DND-41 (cell line): ENCODE data around the gene ADAMTS1.

Source experiments
- ATAC-seq: fragments of 200-7000 bp; cut with Tn5 transposase; 3 replicates; pipeline ENCODE4 v1.9.1; 2021; ENCODE audit warnings: low read depth; ENCODE audit not compliant: insufficient read depth
- DNase-seq: peaks from one replicate; pipeline ENCODE4 v3.0.0-alpha.2; 2020
- H2AFZ ChIP-seq: 2 replicates; pipeline ENCODE4 v1.6.0; 2012; ENCODE audit warnings: low read depth, low read length
- H3K27ac ChIP-seq: 2 replicates; pipeline ENCODE4 v1.5.1; 2012; ENCODE audit warnings: low read length, inconsistent platforms
- H3K27me3 ChIP-seq: fragments of 200-600 bp; sonication (generic); 2 replicates; pipeline ENCODE4 v1.6.0; 2012; ENCODE audit warnings: low read length, mild to moderate bottlenecking, inconsistent platforms; ENCODE audit not compliant: insufficient read depth, poor library complexity
- H3K36me3 ChIP-seq: 2 replicates; pipeline ENCODE4 v1.5.1; 2012; ENCODE audit warnings: low read length, inconsistent platforms; ENCODE audit not compliant: insufficient read depth
- H3K4me1 ChIP-seq: 2 replicates; pipeline ENCODE4 v1.5.1; 2012; ENCODE audit warnings: mild to moderate bottlenecking, low read length; ENCODE audit not compliant: insufficient read depth
- H3K4me2 ChIP-seq: 2 replicates; pipeline ENCODE4 v1.6.0; 2012; ENCODE audit warnings: mild to moderate bottlenecking, moderate library complexity, low read length, inconsistent platforms; ENCODE audit not compliant: insufficient read depth
- H3K4me3 ChIP-seq, 2 experiments: fragments of 200-600 bp in 1 of 2; shearing (Covaris generic) in 1 of 2; 2 replicates each; pipeline ENCODE4 v1.5.1; 2012 to 2016; ENCODE audit warnings: inconsistent platforms in 2 of 2, low read length in 2 of 2, mild to moderate bottlenecking in 2 of 2, low read depth in 1 of 2, moderate library complexity in 1 of 2
- H3K79me2 ChIP-seq: 2 replicates; pipeline ENCODE4 v1.6.0; 2012; ENCODE audit warnings: low read length, inconsistent platforms; ENCODE audit not compliant: insufficient read depth
- H3K9ac ChIP-seq: 2 replicates; pipeline ENCODE4 v1.6.0; 2012; ENCODE audit warnings: low read depth, mild to moderate bottlenecking, inconsistent platforms, low read length, moderate library complexity
- H3K9me3 ChIP-seq: 2 replicates; pipeline ENCODE4 v1.5.1; 2012; ENCODE audit warnings: low read length, moderate library complexity, mild to moderate bottlenecking, inconsistent platforms; ENCODE audit not compliant: insufficient read depth, severe bottlenecking
- H4K20me1 ChIP-seq: 2 replicates; pipeline ENCODE4 v1.6.0; 2012; ENCODE audit warnings: low read length; ENCODE audit not compliant: insufficient read depth
- CTCF ChIP-seq: IDR thresholded peaks from 2 replicates; pipeline ENCODE4 v1.5.1; 2012; ENCODE audit warnings: borderline replicate concordance, low read length, moderate library complexity, mild to moderate bottlenecking; ENCODE audit not compliant: poor library complexity, severe bottlenecking; ENCODE audit errors: extremely low read depth
- EZH2 ChIP-seq: IDR thresholded peaks from 3 replicates; pipeline ENCODE4 v1.6.1; 2012; ENCODE audit warnings: borderline replicate concordance, low read depth, mild to moderate bottlenecking, moderate library complexity, low read length, inconsistent platforms; ENCODE audit not compliant: severe bottlenecking

ADAMTS1 gene

GRCh38 chr21:26843933-26844257 is 1.3 kb downstream of the ADAMTS1 start:
- no peak overlapping the region for H3K9ac ChIP-seq
- ATAC-seq, result no peak
- H3K36me3 ChIP-seq, result no peaks in the 10 kb centered on the region

GRCh38 chr21:26842974-26843932 is 2.0 kb downstream of the ADAMTS1 start:
- ATAC-seq (no peak), DNase-seq (no peak)
- peak overlapping the region; percentile 42; the same call in 1 of the 2 replicates for H2AFZ ChIP-seq
- no peaks in the 10 kb centered on the region for H3K36me3 ChIP-seq
- H3K9ac ChIP-seq, result no peak overlapping the region
- no peaks in the 10 kb centered on the region for H3K27me3 ChIP-seq
- H4K20me1 ChIP-seq, result no peaks in the 10 kb centered on the region
- H3K9me3 ChIP-seq, result no peaks in the 10 kb centered on the region
- peaks cover 2% of the 10 kb centered on the region; the same call in 1 of the 2 replicates for H3K79me2 ChIP-seq
- peaks cover 60% of the 10 kb centered on the region for H3K4me1 ChIP-seq
- H3K27ac ChIP-seq, result peak overlapping the region; percentile 62
- no peak overlapping the region for H3K4me2 ChIP-seq
- TF ChIP-seq CTCF (no peak), EZH2 (no peak)
- H3K4me3 ChIP-seq, result no peak overlapping the region

More at GRCh38 chr21:26843933-26844257, 1.3 kb downstream of the ADAMTS1 start:
- no peaks in the 10 kb centered on the region for H4K20me1 ChIP-seq
- DNase-seq, result no peak
- H3K27ac ChIP-seq, result peak overlapping the region; percentile 62
- no peak overlapping the region for H3K4me2 ChIP-seq
- TF ChIP-seq EZH2 (no peak), CTCF (no peak)
- no peak overlapping the region for H3K4me3 ChIP-seq
- peaks cover 59% of the 10 kb centered on the region for H3K4me1 ChIP-seq
- H3K27me3 ChIP-seq, result no peaks in the 10 kb centered on the region
- H2AFZ ChIP-seq, result no peak overlapping the region
- H3K9me3 ChIP-seq, result no peaks in the 10 kb centered on the region
- no peaks in the 10 kb centered on the region for H3K79me2 ChIP-seq

- H3K4me3 ChIP-seq, result no peak overlapping the region
These were observed 2.9 kb downstream of the ADAMTS1 start for GRCh38 chr21:26842300-26842699.

More at GRCh38 chr21:26842300-26842699, 2.9 kb downstream of the ADAMTS1 start:
- DNase-seq (no peak), ATAC-seq (no peak)
- TF ChIP-seq EZH2 (no peak), CTCF (no peak)
- Histone ChIP-seq H3K79me2 (peaks cover 11% of the 10 kb centered on the region), H3K4me1 (peaks cover 61% of the 10 kb centered on the region), H3K27ac (peak overlapping the region; percentile 62), H3K4me2 (no peak overlapping the region), H4K20me1 (no peaks in the 10 kb centered on the region), H2AFZ (no peak overlapping the region), H3K36me3 (no peaks in the 10 kb centered on the region), H3K27me3 (no peaks in the 10 kb centered on the region), H3K9me3 (no peaks in the 10 kb centered on the region), H3K9ac (no peak overlapping the region)
